Activated naive CD8-positive, alpha-beta T cell treated with anti-CD3 and anti-CD28 coated beads, Interleukin-2, amount 50 U/mL, for 16 hours (primary cell): ENCODE results near the gene KAZN.

ENCODE experiments used
- DNase-seq: peaks from one replicate; pipeline ENCODE4 v3.0.0-alpha.2; 2020; ENCODE audit warnings: low read depth, low spot score

KAZN gene

DNA sequence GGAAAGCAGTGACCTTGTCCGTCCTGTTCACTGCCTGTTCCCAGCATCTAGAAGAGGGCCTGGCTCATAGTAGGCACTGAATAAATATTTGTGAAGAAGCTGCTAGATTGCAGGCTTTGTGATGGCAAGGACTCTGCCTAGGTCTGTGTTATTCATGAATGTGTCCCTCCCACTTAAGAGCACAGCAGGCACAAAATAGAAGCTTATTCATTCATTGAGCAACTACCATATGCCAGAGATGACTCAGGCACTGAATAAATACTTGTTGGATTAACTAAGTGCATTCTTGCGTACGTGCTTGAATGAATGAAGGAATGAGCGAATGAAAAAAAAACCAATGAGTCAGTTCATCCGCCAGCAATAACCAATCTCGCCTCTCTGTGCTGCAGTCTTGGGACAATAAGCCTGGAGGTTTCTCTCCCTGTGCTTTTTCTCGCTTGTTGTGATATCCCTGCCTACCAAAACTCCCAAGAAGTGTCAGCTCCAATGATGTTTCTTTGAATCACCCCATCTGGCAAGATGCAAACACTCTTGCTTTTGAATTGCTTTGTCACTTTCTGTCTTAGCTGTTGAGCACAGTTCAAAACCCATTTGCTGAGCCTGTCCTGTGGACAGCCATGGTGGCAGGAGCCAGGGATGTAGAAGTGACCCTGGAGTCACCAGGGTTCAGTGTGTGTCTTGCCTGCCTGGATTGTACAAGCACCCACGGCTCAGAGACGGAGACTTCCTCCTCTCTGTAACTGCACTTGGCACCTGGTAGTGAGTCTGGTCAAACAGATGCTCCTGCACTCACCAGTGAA lies 143.9 kb downstream of the KAZN start:
- no peak for DNase-seq

- no peak for DNase-seq
Observed at GRCh38 chr1:14743368-14743767, 144.9 kb downstream of the KAZN start.

DNA sequence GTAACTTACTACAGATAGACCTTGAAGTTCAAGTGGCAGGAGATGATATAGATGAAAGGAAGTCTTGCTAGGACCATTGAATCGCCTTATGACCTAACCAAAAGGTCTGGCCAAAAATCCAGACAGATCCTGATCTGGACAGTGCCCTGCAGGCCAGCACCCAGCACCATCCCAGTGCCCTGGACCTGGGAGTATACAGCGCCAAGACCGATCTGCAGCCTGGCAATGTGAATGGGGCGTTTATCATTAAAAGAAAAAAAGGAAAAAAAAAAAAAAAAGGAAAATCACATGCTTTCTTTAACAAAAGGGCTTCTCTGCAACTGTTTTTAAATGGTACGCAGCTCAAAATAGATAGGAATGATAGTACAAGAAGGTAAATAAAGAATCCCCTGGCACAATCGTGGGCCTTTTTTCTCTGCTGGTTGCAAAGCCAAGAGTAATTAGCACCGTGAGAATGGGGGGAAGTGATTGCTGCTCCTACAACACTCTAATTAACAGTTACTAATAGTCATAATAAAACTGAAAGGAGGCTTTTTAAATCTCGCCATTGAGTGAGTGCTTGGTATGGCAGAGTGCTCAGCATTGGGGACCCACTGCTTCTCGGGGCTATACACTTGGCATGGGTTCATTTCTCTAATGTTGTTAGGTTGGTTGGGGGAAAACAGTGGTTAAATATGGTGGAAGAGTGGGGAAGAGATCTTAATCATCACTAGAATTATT lies 146.7 kb downstream of the KAZN start:
- no peak for DNase-seq

- no peak for DNase-seq
Observed at GRCh38 chr1:14745789-14746188, 147.3 kb downstream of the KAZN start.

GRCh38 chr1:14746393-14746792 lies 147.9 kb downstream of the KAZN start:
- DNase-seq, result no peak

- DNase-seq, result no peak
Observed at GRCh38 chr1:14748151-14748550, 149.7 kb downstream of the KAZN start.

- DNase-seq, result no peak
Observed at GRCh38 chr1:14748977-14749376, 150.5 kb downstream of the KAZN start.

GRCh38 chr1:14750490-14750889 lies 152.0 kb downstream of the KAZN start:
- no peak for DNase-seq

DNA sequence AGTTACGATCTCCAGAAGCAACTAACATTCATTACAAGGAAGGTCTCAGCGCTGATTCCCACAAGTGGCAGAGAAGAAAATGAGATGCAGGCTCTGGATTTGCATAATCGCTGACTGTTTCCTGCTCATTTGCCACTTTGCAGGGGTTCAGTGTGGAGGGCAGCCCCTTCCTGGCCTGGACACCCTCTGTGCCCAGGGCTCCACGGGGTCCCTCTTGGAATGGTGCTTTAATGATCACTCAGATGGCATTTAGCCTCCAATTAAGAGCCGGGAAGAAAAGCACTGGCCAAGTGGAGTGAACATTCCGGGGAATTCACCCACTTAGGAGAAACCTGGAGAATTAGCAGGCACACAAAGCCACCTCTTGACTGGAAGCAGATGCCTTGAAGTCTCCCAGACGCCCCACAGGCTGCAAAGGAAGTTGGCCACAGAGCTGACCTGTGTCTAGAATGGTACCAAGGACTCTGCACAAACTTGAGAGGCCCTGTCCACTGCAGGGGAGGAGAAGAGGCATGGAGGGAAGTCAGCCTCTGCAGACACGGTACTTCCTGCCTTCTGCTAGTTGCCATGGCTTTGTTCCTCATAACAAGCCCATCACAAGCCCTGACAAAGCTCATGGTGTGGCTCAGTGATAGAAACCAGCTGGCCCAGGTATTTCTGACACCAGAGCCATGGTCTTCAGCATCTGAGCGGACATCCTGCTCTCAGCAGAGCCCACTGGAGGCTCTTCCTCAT lies 157.2 kb downstream of the KAZN start:
- no peak for DNase-seq

DNA sequence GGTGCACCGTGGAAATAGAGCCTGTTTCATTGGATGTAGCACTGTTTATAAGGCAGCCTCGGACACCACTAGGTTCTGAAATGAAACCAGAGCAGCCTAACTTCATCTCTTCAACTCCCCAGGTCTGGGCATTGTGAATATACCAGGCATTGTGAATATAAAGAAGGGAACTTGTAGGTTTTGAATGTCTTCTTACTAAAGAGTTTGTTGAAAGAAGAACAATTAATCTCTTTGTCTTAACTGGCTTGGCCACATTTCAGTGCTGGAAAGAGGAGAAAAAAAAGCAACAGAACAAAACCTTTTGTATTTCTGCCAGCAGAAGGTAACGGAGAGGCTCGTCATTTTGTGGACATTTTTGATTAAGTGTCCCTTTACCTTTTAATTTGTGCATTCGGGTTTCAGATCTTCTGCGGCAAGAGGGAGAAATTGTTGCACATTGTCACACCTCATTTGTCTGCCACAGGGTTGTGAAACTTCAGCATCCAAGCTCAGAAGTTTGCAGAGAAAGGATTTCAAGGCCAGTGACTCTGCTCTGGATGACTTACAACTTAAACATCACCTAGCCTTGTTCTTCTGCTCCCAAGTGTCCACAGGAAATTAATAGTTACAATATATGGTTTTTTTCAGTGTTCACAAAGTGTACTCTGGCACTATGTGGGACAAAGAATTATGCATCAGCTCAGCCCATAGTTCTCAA lies 158.3 kb downstream of the KAZN start:
- DNase-seq, result no peak

DNA sequence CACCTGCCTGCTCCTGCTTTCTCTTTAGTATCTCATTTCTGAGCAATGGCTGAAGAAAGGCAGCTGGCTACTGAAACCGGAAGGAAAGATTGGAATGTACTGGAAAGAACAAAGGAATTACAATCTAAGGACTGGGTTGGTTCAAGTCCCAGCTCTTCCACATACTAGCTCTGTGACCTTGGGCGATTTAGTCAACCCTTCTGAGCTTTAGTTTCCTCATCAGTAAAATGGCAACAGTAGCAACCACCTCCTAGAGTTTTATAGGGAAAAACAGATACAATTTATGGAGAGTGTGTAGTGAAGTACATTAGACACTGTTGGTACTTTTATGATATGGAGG lies 158.8 kb downstream of the KAZN start:
- DNase-seq, result no peak

- no peak for DNase-seq
Observed at GRCh38 chr1:14759042-14759818, 160.7 kb downstream of the KAZN start.

GRCh38 chr1:14759843-14760242 lies 161.4 kb downstream of the KAZN start:
- no peak for DNase-seq

GRCh38 chr1:14760780-14761179 lies 162.3 kb downstream of the KAZN start:
- DNase-seq, result no peak

GRCh38 chr1:14761291-14762153 lies 163.0 kb downstream of the KAZN start:
- DNase-seq, result no peak

- DNase-seq, result no peak
Observed at GRCh38 chr1:14763977-14764376, 165.5 kb downstream of the KAZN start.

DNA sequence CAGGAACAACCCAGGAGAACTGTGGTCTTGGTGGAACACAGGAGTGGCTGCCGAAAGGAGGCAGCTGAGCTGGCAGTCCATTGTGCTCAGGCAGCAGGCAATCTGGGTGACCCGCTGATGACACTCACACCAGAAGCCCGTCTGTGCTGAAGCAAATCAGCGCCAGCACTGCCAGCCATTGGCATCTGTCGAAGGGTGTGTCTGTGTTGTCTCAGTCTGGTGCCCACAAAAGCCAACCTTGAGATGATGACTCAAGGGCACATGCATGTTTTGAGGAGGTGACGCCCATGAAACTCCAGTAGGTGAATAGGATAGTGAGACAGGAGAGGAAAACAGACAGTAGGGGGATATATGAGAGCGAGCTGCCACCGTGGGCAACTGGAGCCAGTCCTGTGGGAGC lies 167.3 kb downstream of the KAZN start:
- no peak for DNase-seq

DNA sequence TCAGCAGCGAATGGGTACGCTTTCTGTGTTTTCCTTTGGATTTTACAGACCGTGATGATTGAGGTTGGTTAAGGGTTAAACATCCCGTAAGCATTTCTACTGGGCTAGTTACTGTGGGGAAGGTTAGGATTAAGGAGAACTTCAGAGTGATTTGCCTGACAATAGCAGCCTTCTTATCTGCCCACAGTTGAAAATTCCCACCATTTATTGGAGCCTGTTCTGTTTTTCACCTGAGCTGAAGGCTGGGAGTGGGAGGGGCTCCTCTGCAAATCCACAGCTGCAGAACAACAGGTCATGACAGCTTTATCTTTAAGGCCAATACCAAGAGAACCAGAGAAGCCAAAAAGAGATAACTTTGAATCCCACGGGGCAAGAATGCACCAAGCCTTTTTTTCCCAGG lies 168.6 kb downstream of the KAZN start:
- no peak for DNase-seq

- no peak for DNase-seq
Observed at GRCh38 chr1:14768582-14769304, 170.3 kb downstream of the KAZN start.
